Stimulated activated CD8-positive, alpha-beta memory T cell treated with anti-CD3 and anti-CD28 coated beads, Interleukin-4, amount 100 ng/mL, for 1 hour (primary cell): ENCODE results near the gene MED9.

Source experiments
- DNase-seq, 2 donors: peaks; one replicate each; pipeline ENCODE4 v3.0.0-alpha.2; 2020; ENCODE audit warnings: low read depth in 2 of 2, low spot score in 1 of 2

MED9 gene

DNA sequence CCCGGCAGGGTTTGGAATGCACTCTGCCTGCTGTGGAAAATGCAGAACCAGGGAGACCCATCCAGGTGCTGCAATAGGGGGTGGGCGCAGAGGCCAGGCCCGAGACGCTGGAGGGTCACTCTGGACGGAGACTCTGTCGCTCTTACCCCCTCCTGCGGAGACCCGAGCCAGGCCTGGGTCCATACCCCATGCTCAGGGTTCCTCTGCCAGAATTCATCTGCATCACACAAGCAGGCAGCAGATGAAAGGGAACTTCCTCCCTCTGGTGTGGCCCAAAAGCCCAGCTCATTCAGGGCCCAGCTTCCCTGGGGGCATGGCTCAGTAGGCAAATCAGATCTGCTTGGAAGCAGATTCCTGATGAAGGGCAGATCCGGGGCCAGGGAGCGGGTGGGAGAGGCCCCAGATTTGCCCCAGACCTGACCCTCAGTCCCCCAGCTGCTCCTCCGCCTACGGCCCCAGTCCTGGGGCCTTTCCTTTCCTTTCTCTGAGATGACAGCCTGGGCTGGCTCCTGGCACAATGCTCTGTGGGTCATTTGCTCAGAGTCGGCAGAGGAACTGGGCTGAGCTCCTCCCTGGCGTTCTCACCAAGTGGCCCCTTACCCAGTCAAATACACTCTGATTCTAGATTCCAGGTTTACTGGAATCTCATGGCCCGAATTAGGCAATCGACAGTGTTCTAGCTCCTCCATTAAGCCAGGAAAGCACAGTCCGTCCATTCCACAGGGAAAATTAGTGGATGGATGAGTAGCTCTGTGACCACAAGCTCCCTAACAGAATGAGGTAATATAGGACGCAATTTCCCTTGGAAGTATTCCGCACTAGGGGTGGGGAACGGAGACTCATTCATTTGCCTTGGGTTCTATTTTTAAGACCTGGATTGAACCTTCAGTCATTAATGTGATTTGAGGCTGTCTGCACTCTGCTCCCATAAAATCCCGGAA is 38.5 kb downstream of the MED9 start:
- DNase-seq: no peak

GRCh38 chr17:17515934-17516930 is 39.4 kb downstream of the MED9 start:
- DNase-seq: no peak

GRCh38 chr17:17516941-17517720 is 40.3 kb downstream of the MED9 start:
- DNase-seq: no peak

DNA sequence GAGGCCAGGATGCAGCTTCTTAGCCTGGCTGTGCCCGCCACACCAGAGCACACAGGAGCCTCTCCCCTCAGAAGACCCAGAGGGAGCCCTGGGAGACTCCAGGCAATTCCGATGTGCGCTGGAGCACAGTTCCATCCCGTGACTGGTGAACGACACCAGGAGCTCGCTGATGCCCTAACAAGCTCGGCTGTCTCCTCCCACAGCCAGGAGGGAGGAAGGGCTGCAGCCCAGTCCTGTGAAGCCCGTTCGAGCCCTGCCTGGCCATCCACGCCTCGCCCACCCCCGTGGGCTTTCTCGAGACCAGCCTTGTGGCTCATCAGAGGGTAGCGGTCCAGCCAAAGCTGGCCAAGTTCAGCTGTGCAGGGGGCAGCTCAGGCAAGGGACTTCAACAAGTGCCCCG is 41.2 kb downstream of the MED9 start:
- DNase-seq: no peak

DNA sequence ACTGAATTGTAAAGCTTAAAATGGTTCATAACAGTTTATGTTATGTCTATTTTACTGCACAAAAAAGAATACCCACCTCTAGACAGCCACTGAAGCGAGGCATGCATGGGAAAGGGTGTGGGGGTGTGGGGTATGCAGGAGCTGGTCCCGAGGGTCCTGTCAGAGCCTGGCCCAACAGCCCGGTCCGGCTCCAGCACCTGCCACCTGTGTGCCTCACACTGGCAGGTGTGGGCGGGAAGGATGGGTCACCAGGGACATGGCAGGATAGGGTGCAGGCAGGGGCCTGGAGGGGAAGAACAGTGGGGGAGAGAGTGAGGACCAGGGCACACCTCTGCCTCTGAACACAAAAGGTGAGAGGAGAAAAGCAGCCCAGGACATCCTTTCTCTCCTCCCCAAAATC is 42.2 kb downstream of the MED9 start:
- DNase-seq: no peak

- DNase-seq: no peak
These were observed 43.1 kb downstream of the MED9 start for GRCh38 chr17:17519886-17520285.

GRCh38 chr17:17520599-17521232 is 43.9 kb downstream of the MED9 start:
- no peak for DNase-seq

- DNase-seq: no peak
These were observed 46.4 kb downstream of the MED9 start for GRCh38 chr17:17523001-17523730.

DNA sequence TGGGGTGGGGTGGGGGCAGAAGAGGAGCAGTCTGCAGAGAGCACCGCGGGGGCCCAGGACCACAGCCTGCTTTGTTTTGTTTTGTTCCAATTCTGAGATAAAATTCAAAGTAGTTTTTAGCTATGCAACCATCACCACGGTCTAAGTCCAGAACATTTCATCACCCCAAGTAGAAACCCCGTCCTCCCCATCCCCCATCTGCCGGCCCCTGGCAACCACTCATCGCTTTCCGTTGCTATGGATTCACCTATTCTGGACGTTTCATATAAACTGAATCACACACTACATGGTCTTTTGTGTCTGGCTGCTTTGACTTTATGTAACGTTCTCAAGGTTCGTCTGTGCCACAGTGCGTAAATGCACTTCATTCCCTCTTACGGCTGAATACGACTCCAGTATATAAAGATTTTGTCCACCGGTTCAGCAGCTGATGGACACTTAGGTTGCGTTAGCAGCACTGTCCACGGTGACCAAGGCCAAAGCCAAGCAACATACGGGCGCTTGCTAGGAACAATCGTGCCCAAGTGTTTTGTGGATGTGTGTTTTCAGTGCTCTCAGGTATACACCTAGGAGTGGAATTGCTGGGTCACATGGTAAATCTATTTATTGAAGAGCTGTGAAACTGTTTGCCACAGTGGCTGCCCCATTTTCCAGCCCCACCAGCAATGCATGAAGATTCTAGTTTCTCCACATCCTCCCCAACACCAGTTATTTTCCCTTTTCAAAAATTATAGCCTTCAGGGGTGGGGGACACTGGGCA is 47.1 kb downstream of the MED9 start:
- no peak for DNase-seq

DNA sequence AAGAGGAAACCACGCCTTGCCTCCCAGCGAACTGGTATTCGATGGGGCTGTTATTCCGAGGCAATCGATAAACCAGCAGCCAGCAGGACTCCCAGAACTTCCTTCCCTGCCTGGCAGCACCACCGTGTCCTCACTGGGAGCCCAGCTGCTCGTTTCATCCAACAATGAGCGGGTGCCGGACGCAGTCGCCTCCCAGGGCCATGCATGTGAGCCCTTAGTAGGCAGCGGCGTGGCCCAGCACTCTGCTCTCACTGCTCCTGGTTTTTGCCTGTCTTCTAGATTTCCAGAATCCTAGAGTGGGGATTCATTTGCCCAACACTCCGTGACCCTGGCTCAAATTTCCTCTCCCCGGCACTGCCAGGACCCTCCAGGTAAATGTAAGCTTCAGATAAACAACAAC is 48.5 kb downstream of the MED9 start:
- no peak for DNase-seq

DNA sequence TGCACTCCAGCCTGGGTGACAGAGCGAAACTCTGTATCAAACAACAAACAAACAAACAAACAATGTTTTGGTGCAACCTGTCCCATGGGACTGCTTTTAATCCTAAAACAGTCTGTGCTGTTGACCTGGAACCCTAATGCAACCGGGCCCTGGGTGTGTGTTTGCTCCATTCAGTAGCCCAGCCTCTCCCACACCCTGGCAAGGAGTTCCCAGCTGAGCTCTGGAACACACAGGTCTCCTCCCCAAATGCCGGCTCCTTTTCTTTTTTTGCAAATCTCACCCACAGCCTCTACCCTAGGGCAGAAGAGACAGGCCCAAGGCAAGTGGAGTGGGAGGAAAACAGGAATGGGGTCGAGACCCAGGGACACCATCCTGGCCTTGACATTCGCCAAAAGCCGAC is 49.2 kb downstream of the MED9 start:
- no peak for DNase-seq

DNA sequence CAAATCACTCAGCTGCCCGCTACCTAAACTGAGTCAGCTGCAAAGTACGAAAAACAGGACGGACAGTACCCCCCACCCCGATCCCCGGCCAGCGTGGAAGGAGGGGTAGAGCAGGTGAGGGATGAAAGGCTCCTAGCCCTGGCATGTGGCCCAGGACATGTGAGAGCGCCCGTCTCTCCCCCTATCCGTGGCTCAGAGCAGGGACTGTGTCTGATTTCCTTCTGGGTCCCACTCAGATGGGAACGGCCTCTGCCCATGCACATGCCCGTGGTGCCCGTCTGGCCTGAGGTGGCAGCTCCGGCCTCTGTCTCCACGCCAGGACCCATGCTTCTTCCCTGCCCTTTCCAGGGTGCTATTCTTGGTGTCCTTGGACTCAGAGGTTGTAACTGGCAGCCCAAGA is 49.6 kb downstream of the MED9 start:
- DNase-seq: no peak

DNA sequence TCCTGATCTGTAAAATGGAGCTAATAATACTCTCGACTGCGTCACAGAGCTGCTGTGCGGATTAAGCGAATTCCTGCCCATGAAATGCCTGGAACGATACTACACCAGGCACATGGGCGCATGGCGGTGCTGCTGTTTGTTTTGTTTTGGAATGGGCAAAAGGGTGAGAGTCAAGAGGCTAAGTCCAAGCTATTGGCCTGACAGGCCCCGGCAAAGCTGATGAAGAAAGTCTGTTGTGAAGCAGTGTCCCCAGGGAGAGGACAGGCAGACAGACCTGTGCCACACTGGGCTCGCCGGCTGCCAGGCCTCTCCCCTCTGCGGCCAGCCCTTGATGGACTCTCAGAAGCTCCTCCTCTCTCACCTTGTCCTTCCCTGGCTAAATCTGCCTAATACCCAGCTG is 50.7 kb downstream of the MED9 start:
- DNase-seq: no peak

GRCh38 chr17:17527956-17528500 is 51.2 kb downstream of the MED9 start:
- DNase-seq: no peak

DNA sequence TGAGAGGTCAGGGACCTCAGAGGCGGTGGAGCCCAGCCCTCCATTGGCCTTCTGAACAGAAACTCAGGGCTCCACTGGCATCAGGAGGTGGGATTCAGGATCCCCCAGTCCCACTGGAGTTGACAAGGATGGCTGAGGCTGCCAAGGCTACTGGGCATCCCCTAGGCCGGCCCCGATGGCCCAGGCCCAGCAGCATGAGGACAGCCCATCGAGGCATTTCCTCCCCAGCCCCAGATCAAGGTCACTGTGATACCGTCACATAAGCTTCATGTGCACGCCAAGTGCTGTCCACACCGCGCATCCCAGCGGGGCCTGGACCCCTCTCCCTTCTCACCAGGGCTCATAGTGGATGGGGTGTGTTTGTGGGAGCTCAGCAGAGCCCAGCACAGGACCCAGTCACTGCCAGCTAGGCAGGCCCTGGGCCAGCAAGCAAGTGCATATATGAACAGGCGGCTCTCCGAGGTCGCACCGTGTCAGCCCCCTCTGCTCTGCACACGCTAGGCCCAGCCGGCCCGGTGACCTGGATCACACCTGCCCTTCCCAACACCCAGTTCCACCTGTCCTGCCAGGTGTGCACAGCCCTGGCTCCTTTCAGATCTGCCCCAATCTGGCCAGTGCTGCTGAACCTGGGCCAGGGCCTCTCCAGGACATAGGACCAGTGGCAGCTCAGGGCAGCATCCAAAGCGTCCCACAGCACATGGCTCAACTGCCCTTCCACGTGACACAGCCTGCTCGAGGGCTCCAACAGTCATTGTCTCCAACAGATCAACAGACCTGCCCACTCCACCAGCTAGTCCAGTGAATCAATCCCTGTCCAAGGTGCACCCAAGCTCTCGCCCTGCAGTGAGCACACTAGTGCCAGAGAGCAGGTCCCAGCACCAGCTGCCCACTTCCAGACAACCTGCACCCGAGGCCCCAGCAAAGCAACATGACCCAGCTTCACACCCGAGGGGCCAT is 52.2 kb downstream of the MED9 start:
- DNase-seq: no peak

DNA sequence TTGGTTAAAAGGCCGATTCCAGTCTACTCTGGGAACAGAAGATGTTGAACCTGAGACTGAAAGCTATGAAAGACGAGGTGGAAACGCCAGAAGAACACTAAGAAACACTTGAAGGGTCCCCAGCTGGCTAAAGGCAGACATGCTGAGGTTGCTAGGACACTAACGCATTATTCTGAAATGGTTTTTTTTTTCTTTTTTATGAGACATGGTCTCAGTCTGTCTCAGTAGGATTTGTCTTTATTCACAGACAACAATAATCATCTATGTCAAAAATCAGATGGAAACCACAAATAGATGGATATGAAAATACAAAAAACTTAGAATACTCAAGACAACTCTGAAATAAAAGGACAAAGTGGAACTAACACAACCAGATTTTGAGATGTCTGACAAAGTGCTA is 54.4 kb downstream of the MED9 start:
- DNase-seq: no peak

- no peak for DNase-seq
These were observed 56.2 kb downstream of the MED9 start for GRCh38 chr17:17532991-17533390.
